HEK293 (cell line): Measurements from ENCODE around the gene CCDC144A.
"Not testable (repeated sequence)": the region's sequence is repeated elsewhere in the genome, so short reads cannot be mapped to it uniquely, and the experiment has no call there.

Source experiments
- CTCF ChIA-PET: fragments of 350-600 bp; formaldehyde crosslinking; extraction: SDS; loops from one replicate; lab custom pipeline; 2021; ENCODE audit warnings: antibody characterized with exemption; lab: Yijun Ruan, JAX
- POLR2A ChIA-PET: fragments of 300-600 bp; formaldehyde crosslinking; extraction: SDS; loops from one replicate; lab custom pipeline; 2020; ENCODE audit warnings: antibody characterized with exemption, inconsistent platforms; lab: Yijun Ruan, JAX
- H3K27ac ChIP-seq: fragments of 200-500 bp; sonication (Bioruptor generic); 2 replicates; pipeline ENCODE4 v1.5.1; 2014; ENCODE audit warnings: low read depth, low read length, control low read depth, inconsistent platforms; ENCODE audit errors: extremely low read depth
- H3K36me3 ChIP-seq, 2 experiments: fragments of 200-500 bp in 1 of 2; sonication (Bioruptor generic) in 1 of 2; 1 replicate in 1 of 2; 2 replicates in 1 of 2; pipeline ENCODE4 v1.5.1; 2014 to 2017; ENCODE audit warnings: inconsistent platforms in 2 of 2, low read length in 2 of 2; ENCODE audit not compliant: control insufficient read depth in 2 of 2, insufficient read depth in 1 of 2
- H3K4me1 ChIP-seq: fragments of 200-500 bp; sonication (Bioruptor generic); 2 replicates; pipeline ENCODE4 v1.5.1; 2014; ENCODE audit warnings: mild to moderate bottlenecking, low read length, inconsistent platforms; ENCODE audit not compliant: control insufficient read depth, insufficient read depth
- H3K4me3 ChIP-seq: 2 replicates; pipeline ENCODE4 v1.5.1; 2011; ENCODE audit warnings: low read depth, mild to moderate bottlenecking, control low read depth, low read length, moderate library complexity
- H3K9me3 ChIP-seq: fragments of 200-500 bp; sonication (Bioruptor generic); 2 replicates; pipeline ENCODE4 v1.5.1; 2014; ENCODE audit warnings: low read depth, low read length, inconsistent platforms; ENCODE audit not compliant: control insufficient read depth, insufficient read depth
- BCL11B ChIP-seq: fragments of 450-650 bp; formaldehyde crosslinking; IDR thresholded peaks from 2 replicates; pipeline ENCODE4 v1.5.1; 2016; ENCODE audit warnings: low read depth, missing biosample characterization, missing genetic modification characterization
- KLF17 ChIP-seq: fragments of 450-650 bp; formaldehyde crosslinking; IDR thresholded peaks from 2 replicates; pipeline ENCODE4 v1.5.1; 2016; ENCODE audit warnings: missing biosample characterization, missing genetic modification characterization
- REST ChIP-seq: fragments of 450-650 bp; formaldehyde crosslinking; IDR thresholded peaks from 2 replicates; pipeline ENCODE4 v1.5.1; 2016; ENCODE audit warnings: missing biosample characterization, missing genetic modification characterization
- TCF7L2 ChIP-seq: IDR thresholded peaks from 2 replicates; pipeline ENCODE4 v1.6.1; 2011; ENCODE audit warnings: low read depth, mild to moderate bottlenecking, inconsistent platforms, low read length, moderate library complexity, borderline replicate concordance
- ZFHX2 ChIP-seq: fragments of 450-650 bp; formaldehyde crosslinking; conservative IDR thresholded peaks from 2 replicates; pipeline ENCODE4 v1.5.1; 2016; ENCODE audit warnings: missing biosample characterization, missing genetic modification characterization
- ZNF138 ChIP-seq: fragments of 450-650 bp; formaldehyde crosslinking; IDR thresholded peaks from 2 replicates; pipeline ENCODE4 v1.5.1; 2016; ENCODE audit warnings: missing biosample characterization, missing genetic modification characterization, borderline replicate concordance
- ZNF140 ChIP-seq: fragments of 450-650 bp; formaldehyde crosslinking; IDR thresholded peaks from 2 replicates; pipeline ENCODE4 v1.5.1; 2016; ENCODE audit warnings: missing biosample characterization, missing genetic modification characterization
- ZNF146 ChIP-seq: fragments of 450-650 bp; formaldehyde crosslinking; IDR thresholded peaks from 2 replicates; pipeline ENCODE4 v1.5.1; 2016; ENCODE audit warnings: missing biosample characterization, missing genetic modification characterization
- ZNF169 ChIP-seq: fragments of 450-650 bp; formaldehyde crosslinking; IDR thresholded peaks from 2 replicates; pipeline ENCODE4 v1.5.1; 2016; ENCODE audit warnings: missing biosample characterization, missing genetic modification characterization
- ZNF530 ChIP-seq: fragments of 450-650 bp; formaldehyde crosslinking; IDR thresholded peaks from 2 replicates; pipeline ENCODE4 v1.5.1; 2016; ENCODE audit warnings: low read depth, missing biosample characterization, missing genetic modification characterization
- ZNF544 ChIP-seq: fragments of 450-650 bp; formaldehyde crosslinking; IDR thresholded peaks from 2 replicates; pipeline ENCODE4 v1.5.0; 2017; ENCODE audit warnings: missing biosample characterization, missing genetic modification characterization
- ZNF623 ChIP-seq: fragments of 450-650 bp; formaldehyde crosslinking; IDR thresholded peaks from 2 replicates; pipeline ENCODE4 v1.5.1; 2016; ENCODE audit warnings: missing biosample characterization, missing genetic modification characterization
- ZNF692 ChIP-seq: fragments of 450-650 bp; formaldehyde crosslinking; IDR thresholded peaks from 2 replicates; pipeline ENCODE4 v1.5.1; 2016; ENCODE audit warnings: missing biosample characterization, missing genetic modification characterization
- ZNF791 ChIP-seq: fragments of 450-650 bp; formaldehyde crosslinking; IDR thresholded peaks from 2 replicates; pipeline ENCODE4 v1.5.1; 2016; ENCODE audit warnings: missing biosample characterization, missing genetic modification characterization
- ZNF837 ChIP-seq: fragments of 450-650 bp; formaldehyde crosslinking; IDR thresholded peaks from 2 replicates; pipeline ENCODE4 v1.5.1; 2016; ENCODE audit warnings: missing biosample characterization, missing genetic modification characterization
- ZSCAN16 ChIP-seq: fragments of 450-650 bp; formaldehyde crosslinking; IDR thresholded peaks from 2 replicates; pipeline ENCODE4 v1.5.1; 2016; ENCODE audit warnings: missing biosample characterization, missing genetic modification characterization
- ZSCAN4 ChIP-seq: fragments of 450-650 bp; formaldehyde crosslinking; IDR thresholded peaks from 2 replicates; pipeline ENCODE4 v1.5.1; 2017; ENCODE audit warnings: missing biosample characterization, missing genetic modification characterization

Gene CCDC144A

GRCh38 chr17:16812126-16812525, 122.1 kb downstream of the CCDC144A start:
- CTCF ChIA-PET, H3K36me3 ChIP-seq, POLR2A ChIA-PET, H3K4me1 ChIP-seq, H3K4me3 ChIP-seq, H3K9me3 ChIP-seq, H3K27ac ChIP-seq: not testable (repeated sequence)
- peak; percentile 78 for TF ChIP-seq REST (tag by site-specific recombination)

- Histone ChIP-seq H3K4me1 (no peaks in the 10 kb centered on the region), H3K4me3 (no peak overlapping the region), H3K27ac (no peak overlapping the region), H3K9me3 (no peaks in the 10 kb centered on the region), H3K36me3 (no peaks in the 10 kb centered on the region)
- CTCF ChIA-PET: no interaction called here
- TF ChIP-seq ZNF530 (tag by site-specific recombination) (no peak), ZSCAN4 (no peak), ZNF140 (tag by site-specific recombination) (no peak), ZNF692 (no peak), ZNF791 (tag by site-specific recombination) (no peak), ZNF146 (tag by site-specific recombination) (no peak), ZFHX2 (no peak), ZNF623 (no peak), ZSCAN16 (tag by site-specific recombination) (no peak), TCF7L2 (no peak), ZNF837 (tag by site-specific recombination) (no peak), ZNF169 (tag by site-specific recombination) (no peak), ZNF544 (tag by site-specific recombination) (no peak), KLF17 (tag by site-specific recombination) (no peak), BCL11B (tag by site-specific recombination) (no peak), ZNF138 (tag by site-specific recombination) (no peak)
- POLR2A ChIA-PET: no interaction called here
These were observed 124.4 kb downstream of the CCDC144A start for GRCh38 chr17:16814439-16814838.
